ENCODE results near the gene PCNX3. TPM values are rescaled to one million over a fixed set of nuclear protein-coding genes. Genes with fewer than 3 reads are reported as not detected.

PCNX3 gene
- polyA plus RNA-seq, 1 donor (not counting 4 experiments of a cell fraction or from before 2014, with no cell fraction given), result 6.1 TPM

DNA sequence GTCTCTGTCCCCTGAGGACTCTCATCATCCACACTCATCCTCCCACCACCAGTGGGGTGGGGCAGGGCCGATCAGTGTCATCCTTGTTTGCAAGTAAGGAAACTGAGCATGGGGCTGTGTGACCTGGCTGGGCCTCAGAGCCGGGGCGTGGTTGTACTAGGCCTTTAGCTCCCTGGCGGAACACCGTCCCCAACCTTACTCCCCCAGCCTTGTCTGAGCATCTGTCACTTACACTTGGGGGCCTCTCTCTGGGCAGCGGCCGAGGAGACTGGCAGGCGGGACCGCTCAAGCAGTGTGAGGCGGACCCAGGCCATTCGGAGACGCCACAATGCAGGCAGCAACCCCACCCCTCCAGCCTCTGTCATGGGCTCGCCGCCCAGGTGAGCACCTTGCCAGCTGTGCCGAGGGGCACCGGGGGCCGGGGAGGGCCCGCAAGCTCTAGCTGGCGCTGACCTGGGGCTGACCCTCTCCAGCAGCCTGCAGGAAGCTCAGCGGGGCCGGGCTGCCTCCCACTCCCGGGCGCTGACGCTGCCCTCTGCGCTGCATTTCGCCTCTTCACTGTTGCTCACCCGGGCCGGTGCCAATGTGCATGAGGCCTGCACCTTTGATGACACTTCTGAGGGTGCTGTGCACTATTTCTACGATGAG, 3.8 kb downstream of the PCNX3 start:
- no peak for FAIRE-seq
- no peak for DNase-seq (ENCODE audit: low read depth, low spot score)
- Histone ChIP-seq H4K20me1 (ENCODE audit: control insufficient read depth, extremely low read depth, insufficient read depth, low read length) (peaks cover 2% of the 10 kb centered on the region), H3K27me3 (ENCODE audit: control insufficient read depth, extremely low read depth, insufficient read depth, low read length) (no peaks in the 10 kb centered on the region), H3K9me3 (ENCODE audit: control insufficient read depth, low read depth, low read length) (no peaks in the 10 kb centered on the region), H3K4me1 (ENCODE audit: control insufficient read depth, extremely low read depth, insufficient read depth, low read length) (peaks cover 8% of the 10 kb centered on the region), H2AFZ (ENCODE audit: control insufficient read depth, low read length) (no peak overlapping the region), H3K4me2 (ENCODE audit: control insufficient read depth, extremely low read depth, insufficient read depth, low read depth, low read length) (no peak overlapping the region), H3K9ac (ENCODE audit: control insufficient read depth, extremely low read depth, insufficient read depth, low read length) (no peak overlapping the region), H3K27ac (ENCODE audit: control insufficient read depth, insufficient read depth, low read length) (no peak overlapping the region), H3K9me1 (ENCODE audit: control insufficient read depth, extremely low read depth, insufficient read depth, low read length) (no peaks in the 10 kb centered on the region), H3K4me3 (ENCODE audit: control insufficient read depth in 2 of 3, extremely low read depth in 1 of 3, insufficient read depth in 2 of 3, low read depth in 1 of 3, low read length in 3 of 3) (no peak overlapping the region), H3K36me3 (ENCODE audit: control insufficient read depth in 2 of 2, extremely low read depth in 1 of 2, insufficient read depth in 2 of 2, low read length in 2 of 2) (peaks cover 47% of the 10 kb centered on the region in 2 experiments), H3K79me2 (ENCODE audit: control insufficient read depth, insufficient read depth, low read length) (peaks cover 49% of the 10 kb centered on the region)
- dilution Hi-C loops (cut with MboI; ENCODE audit: extremely low pct_ligation_motif_present, low sequenced_read_pairs), result no loop called here
- no peak for TF ChIP-seq EZH2 (IDR thresholded peaks at IDR 0.05; ENCODE audit: low read length)
- TF ChIP-seq CTCF (optimal IDR thresholded peaks at IDR 0.05 in 1 of 3, IDR thresholded peaks at IDR 0.05 in 1 of 3, conservative IDR thresholded peaks at IDR 0.05 in 1 of 3; ENCODE audit: extremely low read depth in 1 of 3, insufficient read depth in 2 of 3, low read length in 3 of 3), result no peak

DNA sequence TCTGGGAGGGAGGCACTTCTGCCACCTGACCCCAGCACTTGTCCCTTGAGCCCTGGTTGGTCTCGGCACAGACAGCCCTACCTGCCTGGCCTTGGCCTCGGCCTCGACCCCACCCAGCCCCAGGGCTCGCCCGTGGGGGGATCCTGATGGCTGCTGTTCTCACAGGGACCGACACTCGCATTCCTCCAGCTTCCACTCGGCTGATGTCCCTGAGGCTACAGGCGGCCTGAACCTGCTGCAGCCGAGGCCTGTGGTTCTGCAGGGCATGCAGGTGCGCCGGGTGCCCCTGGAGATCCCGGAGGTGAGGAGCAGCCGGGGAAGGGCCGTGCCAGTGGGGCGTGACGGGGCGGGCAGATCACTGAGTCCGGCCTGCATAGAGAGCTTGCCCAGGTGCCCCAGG, 5.1 kb downstream of the PCNX3 start:
- dilution Hi-C loops (cut with MboI; ENCODE audit: extremely low pct_ligation_motif_present, low sequenced_read_pairs), result no loop called here
- Histone ChIP-seq H3K9ac (ENCODE audit: control insufficient read depth, extremely low read depth, insufficient read depth, low read length) (no peak overlapping the region), H3K9me1 (ENCODE audit: control insufficient read depth, extremely low read depth, insufficient read depth, low read length) (no peaks in the 10 kb centered on the region), H4K20me1 (ENCODE audit: control insufficient read depth, extremely low read depth, insufficient read depth, low read length) (peaks cover 2% of the 10 kb centered on the region), H3K4me3 (ENCODE audit: control insufficient read depth in 2 of 3, extremely low read depth in 1 of 3, insufficient read depth in 2 of 3, low read depth in 1 of 3, low read length in 3 of 3) (no peak overlapping the region), H3K27ac (ENCODE audit: control insufficient read depth, insufficient read depth, low read length) (no peak overlapping the region), H3K4me1 (ENCODE audit: control insufficient read depth, extremely low read depth, insufficient read depth, low read length) (peaks cover 8% of the 10 kb centered on the region), H3K9me3 (ENCODE audit: control insufficient read depth, low read depth, low read length) (no peaks in the 10 kb centered on the region), H2AFZ (ENCODE audit: control insufficient read depth, low read length) (no peak overlapping the region), H3K36me3 (ENCODE audit: control insufficient read depth in 2 of 2, extremely low read depth in 1 of 2, insufficient read depth in 2 of 2, low read length in 2 of 2) (peaks cover 47 to 52% of the 10 kb centered on the region in 2 experiments), H3K27me3 (ENCODE audit: control insufficient read depth, extremely low read depth, insufficient read depth, low read length) (no peaks in the 10 kb centered on the region), H3K79me2 (ENCODE audit: control insufficient read depth, insufficient read depth, low read length) (peaks cover 47% of the 10 kb centered on the region), H3K4me2 (ENCODE audit: control insufficient read depth, extremely low read depth, insufficient read depth, low read depth, low read length) (no peak overlapping the region)
- FAIRE-seq, result no peak
- TF ChIP-seq CTCF (optimal IDR thresholded peaks at IDR 0.05 in 1 of 3, IDR thresholded peaks at IDR 0.05 in 1 of 3, conservative IDR thresholded peaks at IDR 0.05 in 1 of 3; ENCODE audit: extremely low read depth in 1 of 3, insufficient read depth in 2 of 3, low read length in 3 of 3), result no peak
- no peak for TF ChIP-seq EZH2 (IDR thresholded peaks at IDR 0.05; ENCODE audit: low read length)
- DNase-seq (ENCODE audit: low read depth, low spot score), result no peak
